ENCODE data around the gene DLGAP5.

DLGAP5 gene, protein sequence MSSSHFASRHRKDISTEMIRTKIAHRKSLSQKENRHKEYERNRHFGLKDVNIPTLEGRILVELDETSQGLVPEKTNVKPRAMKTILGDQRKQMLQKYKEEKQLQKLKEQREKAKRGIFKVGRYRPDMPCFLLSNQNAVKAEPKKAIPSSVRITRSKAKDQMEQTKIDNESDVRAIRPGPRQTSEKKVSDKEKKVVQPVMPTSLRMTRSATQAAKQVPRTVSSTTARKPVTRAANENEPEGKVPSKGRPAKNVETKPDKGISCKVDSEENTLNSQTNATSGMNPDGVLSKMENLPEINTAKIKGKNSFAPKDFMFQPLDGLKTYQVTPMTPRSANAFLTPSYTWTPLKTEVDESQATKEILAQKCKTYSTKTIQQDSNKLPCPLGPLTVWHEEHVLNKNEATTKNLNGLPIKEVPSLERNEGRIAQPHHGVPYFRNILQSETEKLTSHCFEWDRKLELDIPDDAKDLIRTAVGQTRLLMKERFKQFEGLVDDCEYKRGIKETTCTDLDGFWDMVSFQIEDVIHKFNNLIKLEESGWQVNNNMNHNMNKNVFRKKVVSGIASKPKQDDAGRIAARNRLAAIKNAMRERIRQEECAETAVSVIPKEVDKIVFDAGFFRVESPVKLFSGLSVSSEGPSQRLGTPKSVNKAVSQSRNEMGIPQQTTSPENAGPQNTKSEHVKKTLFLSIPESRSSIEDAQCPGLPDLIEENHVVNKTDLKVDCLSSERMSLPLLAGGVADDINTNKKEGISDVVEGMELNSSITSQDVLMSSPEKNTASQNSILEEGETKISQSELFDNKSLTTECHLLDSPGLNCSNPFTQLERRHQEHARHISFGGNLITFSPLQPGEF

DNA sequence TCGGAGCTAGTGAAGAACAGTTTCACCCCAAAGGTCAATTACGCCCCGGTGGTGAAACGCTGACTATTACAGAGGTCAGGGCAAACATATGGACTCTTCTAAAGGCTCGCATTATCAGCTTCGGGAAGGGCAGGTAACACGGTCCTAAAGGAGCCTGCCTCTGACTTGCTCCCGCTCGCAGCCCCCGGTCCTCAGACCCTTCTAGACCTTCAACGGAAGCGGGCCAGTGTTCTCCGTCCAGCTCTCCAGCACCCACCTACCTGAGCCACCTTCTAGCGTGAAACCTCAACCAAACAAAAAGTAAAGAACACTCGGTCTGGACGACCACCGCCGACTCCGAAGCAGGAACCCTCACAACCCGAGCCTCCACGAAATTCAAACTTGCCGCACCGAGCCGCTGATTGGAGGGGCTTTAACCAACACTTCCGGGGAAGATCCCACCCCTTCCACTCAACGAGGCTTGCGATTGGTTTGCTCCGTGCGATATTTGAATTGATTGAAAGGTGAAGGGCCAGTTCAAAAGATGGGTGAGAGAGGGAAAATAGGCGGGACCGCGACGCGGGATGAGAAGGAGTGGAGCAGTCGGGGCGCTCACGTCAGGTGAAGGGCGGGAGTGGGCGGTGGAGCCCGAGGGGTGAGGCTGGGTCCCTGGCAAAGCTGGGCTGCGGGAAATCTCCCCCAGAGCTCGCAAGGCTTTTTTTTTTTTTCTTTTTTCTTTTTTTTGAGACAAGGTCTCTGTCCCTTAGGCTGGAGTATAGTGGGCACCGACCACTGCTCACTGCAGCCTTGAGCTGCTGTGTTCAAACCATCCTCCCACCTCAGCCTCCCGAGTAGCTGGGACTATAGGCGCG, at the start of gene DLGAP5:
TSS of gene DLGAP5 (minus strand) at position 383 of the 851 bp plus-strand sequence. CDS start 2,406 bp downstream, outside the sequence.
- Histone ChIP-seq H3K27ac (ENCODE audit: poor library complexity, severe bottlenecking) (peak within 1 kb of the TSS; percentile 39), H3K36me3 (ENCODE audit: low read depth) (peaks cover 22% of the 10 kb centered on the region), H3K27me3 (ENCODE audit: insufficient read depth, poor library complexity, severe bottlenecking) (no peaks in the 10 kb centered on the region), H3K4me1 (ENCODE audit: insufficient read depth, poor library complexity, severe bottlenecking) (peaks cover 15% of the 10 kb centered on the region), H3K9me3 (ENCODE audit: severe bottlenecking) (no peaks in the 10 kb centered on the region), H3K4me3 (ENCODE audit: severe bottlenecking) (peak within 1 kb of the TSS; percentile 82)
- DNase-seq (ENCODE audit: low spot score) (peak; percentile 96), ATAC-seq (ENCODE audit: low read depth) (peak; percentile 97)
- TF ChIP-seq, protein P1, sequence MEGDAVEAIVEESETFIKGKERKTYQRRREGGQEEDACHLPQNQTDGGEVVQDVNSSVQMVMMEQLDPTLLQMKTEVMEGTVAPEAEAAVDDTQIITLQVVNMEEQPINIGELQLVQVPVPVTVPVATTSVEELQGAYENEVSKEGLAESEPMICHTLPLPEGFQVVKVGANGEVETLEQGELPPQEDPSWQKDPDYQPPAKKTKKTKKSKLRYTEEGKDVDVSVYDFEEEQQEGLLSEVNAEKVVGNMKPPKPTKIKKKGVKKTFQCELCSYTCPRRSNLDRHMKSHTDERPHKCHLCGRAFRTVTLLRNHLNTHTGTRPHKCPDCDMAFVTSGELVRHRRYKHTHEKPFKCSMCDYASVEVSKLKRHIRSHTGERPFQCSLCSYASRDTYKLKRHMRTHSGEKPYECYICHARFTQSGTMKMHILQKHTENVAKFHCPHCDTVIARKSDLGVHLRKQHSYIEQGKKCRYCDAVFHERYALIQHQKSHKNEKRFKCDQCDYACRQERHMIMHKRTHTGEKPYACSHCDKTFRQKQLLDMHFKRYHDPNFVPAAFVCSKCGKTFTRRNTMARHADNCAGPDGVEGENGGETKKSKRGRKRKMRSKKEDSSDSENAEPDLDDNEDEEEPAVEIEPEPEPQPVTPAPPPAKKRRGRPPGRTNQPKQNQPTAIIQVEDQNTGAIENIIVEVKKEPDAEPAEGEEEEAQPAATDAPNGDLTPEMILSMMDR (IDR thresholded peaks at IDR 0.05; ENCODE audit: poor library complexity, severe bottlenecking): no peak

DNA sequence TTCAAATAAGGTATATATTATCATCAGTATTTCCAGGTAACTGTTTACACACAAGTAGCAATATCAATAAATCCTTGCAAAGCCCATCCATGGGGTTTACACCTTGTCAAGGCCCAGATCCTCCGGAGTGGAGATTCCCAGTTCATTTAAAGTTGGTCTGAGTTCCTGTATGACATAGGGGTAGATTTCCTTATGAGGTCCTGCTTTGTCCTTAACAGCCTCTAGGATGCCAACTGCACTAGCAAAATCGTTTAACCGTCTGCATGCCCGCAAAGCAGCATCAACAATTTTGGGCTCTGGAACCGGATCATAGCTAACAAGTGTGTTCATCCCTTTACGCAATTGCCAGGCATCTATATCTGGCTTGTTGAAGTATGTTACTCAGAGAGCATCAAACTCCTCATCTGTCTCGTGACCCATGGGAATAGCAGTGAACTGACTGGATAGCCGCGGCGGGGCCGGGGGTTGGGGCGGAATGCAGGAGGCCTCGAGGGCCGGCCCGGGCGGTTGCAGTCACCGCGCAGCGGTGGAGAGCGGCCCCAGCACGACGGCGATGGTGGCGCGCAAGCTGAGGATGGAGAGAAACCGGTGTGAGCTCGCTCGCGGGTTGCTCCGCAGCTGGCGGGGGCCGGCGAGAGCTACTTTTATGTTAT, 49.3 kb upstream of the DLGAP5 start:
- ATAC-seq (ENCODE audit: low read depth): no peak

DNA sequence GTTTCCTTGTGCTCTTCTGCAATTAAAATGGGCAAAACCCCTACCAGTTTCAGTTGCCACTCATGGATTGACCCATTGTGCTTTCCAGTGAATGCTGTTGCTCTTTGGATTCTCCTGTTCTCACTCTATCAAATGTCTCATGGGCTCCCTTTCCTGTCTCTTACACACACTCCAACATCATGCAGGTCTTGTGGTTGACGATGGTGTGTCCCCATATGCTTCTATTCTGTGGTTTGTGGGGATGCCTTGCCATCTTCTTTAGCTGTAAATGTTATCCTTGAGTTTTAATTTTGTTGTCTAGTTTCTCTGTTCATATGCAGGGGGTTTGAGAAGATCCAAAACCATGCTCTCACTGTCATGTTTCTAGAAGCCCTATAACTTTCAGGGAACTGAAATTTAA, 47.9 kb upstream of the DLGAP5 start:
- TF ChIP-seq, protein P1 (IDR thresholded peaks at IDR 0.05; ENCODE audit: poor library complexity, severe bottlenecking): no peak
- Histone ChIP-seq H3K4me3 (ENCODE audit: severe bottlenecking) (no peak overlapping the region), H3K9me3 (ENCODE audit: severe bottlenecking) (no peaks in the 10 kb centered on the region), H3K4me1 (ENCODE audit: insufficient read depth, poor library complexity, severe bottlenecking) (no peaks in the 10 kb centered on the region), H3K36me3 (ENCODE audit: low read depth) (no peaks in the 10 kb centered on the region), H3K27ac (ENCODE audit: poor library complexity, severe bottlenecking) (no peak overlapping the region), H3K27me3 (ENCODE audit: insufficient read depth, poor library complexity, severe bottlenecking) (no peaks in the 10 kb centered on the region)
- ATAC-seq (ENCODE audit: low read depth) (no peak), DNase-seq (ENCODE audit: low spot score) (no peak)

More for the DNA sequence above, 49.3 kb upstream of the DLGAP5 start:
- Histone ChIP-seq H3K27ac (ENCODE audit: poor library complexity, severe bottlenecking) (no peak overlapping the region), H3K9me3 (ENCODE audit: severe bottlenecking) (no peaks in the 10 kb centered on the region), H3K4me1 (ENCODE audit: insufficient read depth, poor library complexity, severe bottlenecking) (no peaks in the 10 kb centered on the region), H3K27me3 (ENCODE audit: insufficient read depth, poor library complexity, severe bottlenecking) (no peaks in the 10 kb centered on the region), H3K4me3 (ENCODE audit: severe bottlenecking) (no peak overlapping the region), H3K36me3 (ENCODE audit: low read depth) (no peaks in the 10 kb centered on the region)
- TF ChIP-seq, protein P1 (IDR thresholded peaks at IDR 0.05; ENCODE audit: poor library complexity, severe bottlenecking): no peak
- DNase-seq (ENCODE audit: low spot score): no peak

DNA sequence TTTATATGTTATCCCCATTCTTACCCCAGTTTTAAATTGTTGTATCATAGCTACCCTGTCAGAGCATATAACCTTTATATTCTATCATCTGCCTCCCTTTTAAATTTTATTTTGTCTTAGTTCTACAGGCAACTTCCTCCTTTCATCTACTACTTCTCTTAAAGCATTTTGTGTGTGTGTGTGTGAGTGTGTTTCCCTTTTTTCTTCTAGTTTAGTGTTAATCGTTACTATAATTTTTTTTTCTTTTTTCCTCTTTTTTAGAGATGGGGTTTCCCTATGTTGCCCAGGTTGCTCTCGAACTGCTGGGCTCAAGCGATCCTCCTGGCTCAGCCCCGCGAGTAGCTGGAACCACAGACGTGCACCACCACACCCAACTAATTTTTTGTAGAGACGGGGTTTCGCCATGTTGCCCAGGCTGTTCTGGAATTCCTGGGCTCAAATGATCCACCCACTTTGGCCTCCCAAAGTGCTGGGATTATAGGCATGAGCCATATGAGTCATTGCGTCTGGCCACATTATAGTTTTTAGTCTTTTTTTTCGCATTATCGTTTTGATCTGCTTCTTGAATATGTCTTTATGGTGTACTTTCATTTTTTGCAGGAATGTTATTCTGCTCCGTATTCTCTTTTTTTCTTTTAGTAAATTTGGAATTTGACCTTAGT, 46.8 kb upstream of the DLGAP5 start:
- Histone ChIP-seq H3K27ac (ENCODE audit: poor library complexity, severe bottlenecking) (no peak overlapping the region), H3K36me3 (ENCODE audit: low read depth) (no peaks in the 10 kb centered on the region), H3K4me3 (ENCODE audit: severe bottlenecking) (no peak overlapping the region), H3K27me3 (ENCODE audit: insufficient read depth, poor library complexity, severe bottlenecking) (no peaks in the 10 kb centered on the region), H3K4me1 (ENCODE audit: insufficient read depth, poor library complexity, severe bottlenecking) (no peaks in the 10 kb centered on the region), H3K9me3 (ENCODE audit: severe bottlenecking) (no peaks in the 10 kb centered on the region)
- TF ChIP-seq, protein P1 (IDR thresholded peaks at IDR 0.05; ENCODE audit: poor library complexity, severe bottlenecking): no peak
- no peak for ATAC-seq (ENCODE audit: low read depth)
- no peak for DNase-seq (ENCODE audit: low spot score)
